HCT116 (cell line): ENCODE measurements around the gene NSF. TPM values are rescaled to one million over a fixed set of nuclear protein-coding genes. Genes with fewer than 3 reads are reported as not detected.
"Not testable (repeated sequence)": the region's sequence is repeated elsewhere in the genome, so short reads cannot be mapped to it uniquely, and the experiment has no call there.

Experiments used
- ATAC-seq: fragments of 200-7000 bp; cut with Tn5 transposase; 2 replicates; pipeline ENCODE4 v1.9.1; 2020; ENCODE audit warnings: mild to moderate bottlenecking, moderate library complexity
- BruUV-seq: library from RNA; stranded (reverse); fragments of 400-500 nt; replicated peaks from 2 replicates; lab custom pipeline; 2021; lab: Mats Ljungman, UMichigan
- CTCF ChIA-PET: fragments of 300-600 bp; sonication (Branson Sonifier 250); formaldehyde crosslinking; loops from one replicate; lab custom pipeline; 2021; ENCODE audit warnings: antibody characterized with exemption; lab: Charles Lee
- POLR2A ChIA-PET: fragments of 300-600, 350-600 bp; sonication (Branson Sonifier 250); formaldehyde crosslinking; loops from one replicate; lab custom pipeline; 2021; ENCODE audit warnings: antibody characterized with exemption; lab: Charles Lee
- RAD21 ChIA-PET, 2 experiments: fragments of 300-600 bp; sonication (Branson Sonifier 250); formaldehyde crosslinking; loops; one replicate each; lab custom pipeline; 2023; ENCODE audit warnings: low total read pairs in 2 of 2; ENCODE audit not compliant: uncharacterized antibody in 2 of 2, unreplicated experiment in 2 of 2, low non-redundant PET in 1 of 2; lab: Charles Lee
- DNase-seq: peaks from one replicate; pipeline ENCODE4 v3.0.0-alpha.2; 2010; ENCODE audit warnings: low read depth, low spot score
- H2AFZ ChIP-seq: fragments of 200-600 bp; shearing (Covaris generic), sonication (generic); 2 replicates; pipeline ENCODE4 v1.6.1; 2017; ENCODE audit warnings: low read depth, mixed run types, mixed read lengths, antibody characterized with exemption, low read length; ENCODE audit not compliant: poor library complexity, severe bottlenecking
- H3K27ac ChIP-seq: 2 replicates; pipeline ENCODE4 v1.5.1; 2012; ENCODE audit warnings: low read depth, low read length
- H3K27me3 ChIP-seq: fragments of 200-600 bp; sonication (generic); 2 replicates; pipeline ENCODE4 v1.6.1; 2016; ENCODE audit warnings: mixed run types, low read length, mixed read lengths; ENCODE audit not compliant: insufficient read depth
- H3K36me3 ChIP-seq, 2 experiments: fragments of 200-500 bp in 1 of 2; fragments of 200-600 bp in 1 of 2; sonication (Bioruptor generic) in 1 of 2; sonication (generic) in 1 of 2; 2 replicates each; pipeline versions ENCODE4 v1.5.1 to v1.6.1; 2014 to 2016; ENCODE audit warnings: low read length in 2 of 2, inconsistent platforms in 1 of 2, mixed read lengths in 1 of 2, mixed run types in 1 of 2; ENCODE audit not compliant: insufficient read depth in 2 of 2, control insufficient read depth in 1 of 2
- H3K4me1 ChIP-seq, 2 experiments: fragments of 200-600 bp in 1 of 2; sonication (generic) in 1 of 2; 2 replicates each; pipeline versions ENCODE4 v1.5.1 to v1.6.1; 2012 to 2017; ENCODE audit warnings: low read length in 2 of 2, inconsistent platforms in 1 of 2, mild to moderate bottlenecking in 1 of 2, mixed read lengths in 1 of 2, mixed run types in 1 of 2, moderate library complexity in 1 of 2; ENCODE audit not compliant: insufficient read depth in 2 of 2, control insufficient read depth in 1 of 2
- H3K4me2 ChIP-seq: fragments of 200-600 bp; sonication (generic); 2 replicates; pipeline ENCODE4 v1.6.1; 2017; ENCODE audit warnings: mixed run types, low read length, mixed read lengths
- H3K4me3 ChIP-seq, 2 experiments: fragments of 200-600 bp in 1 of 2; sonication (generic) in 1 of 2; replicated peaks in 1 of 2; 2 replicates each; pipeline ENCODE4 v1.5.1; 2011 to 2016; ENCODE audit warnings: low read length in 2 of 2, control low read depth in 1 of 2, low read depth in 1 of 2, mild to moderate bottlenecking in 1 of 2, mixed read lengths in 1 of 2, mixed run types in 1 of 2
- H3K79me2 ChIP-seq: fragments of 200-600 bp; sonication (generic); 2 replicates; pipeline ENCODE4 v1.6.1; 2017; ENCODE audit warnings: mild to moderate bottlenecking, mixed run types, low read length, moderate library complexity, mixed read lengths; ENCODE audit not compliant: insufficient read depth
- H3K9ac ChIP-seq: fragments of 200-600 bp; sonication (generic); 2 replicates; pipeline ENCODE4 v1.6.1; 2016; ENCODE audit warnings: low read length, mixed read lengths
- H3K9me2 ChIP-seq: fragments of 200-600 bp; sonication (generic), shearing (Covaris generic); 2 replicates; pipeline ENCODE4 v1.6.1; 2017; ENCODE audit warnings: mixed run types, mild to moderate bottlenecking, moderate library complexity; ENCODE audit not compliant: insufficient read depth
- H3K9me3 ChIP-seq, 2 experiments: fragments of 200-500 bp in 1 of 2; fragments of 200-600 bp in 1 of 2; sonication (Bioruptor generic) in 1 of 2; sonication (generic) in 1 of 2; 2 replicates each; pipeline ENCODE4 v1.6.1; 2014 to 2017; ENCODE audit warnings: low read length in 2 of 2, mixed read lengths in 2 of 2, inconsistent platforms in 1 of 2, low read depth in 1 of 2, mild to moderate bottlenecking in 1 of 2, mixed run types in 1 of 2, moderate library complexity in 1 of 2; ENCODE audit not compliant: control insufficient read depth in 1 of 2, insufficient read depth in 1 of 2
- H4K20me1 ChIP-seq: fragments of 200-600 bp; sonication (generic), shearing (Covaris generic); 2 replicates; pipeline ENCODE4 v1.6.1; 2017; ENCODE audit warnings: mixed run types, mild to moderate bottlenecking, moderate library complexity; ENCODE audit not compliant: insufficient read depth
- intact Hi-C: fragments of 100-400 bp; cut with micrococcal nuclease; formaldehyde crosslinking; loops from 2 replicates; pipeline ENCODE4 v1.10.0; 2022
- total RNA-seq: library from RNA; stranded (reverse); gene quantifications from one replicate; pipeline ENCODE4 v1.2.1, GENCODE V29; 2021; ENCODE audit not compliant: unreplicated experiment

NSF gene
- total RNA-seq, 1 experiment from 2014 or later = 61.1 TPM

DNA sequence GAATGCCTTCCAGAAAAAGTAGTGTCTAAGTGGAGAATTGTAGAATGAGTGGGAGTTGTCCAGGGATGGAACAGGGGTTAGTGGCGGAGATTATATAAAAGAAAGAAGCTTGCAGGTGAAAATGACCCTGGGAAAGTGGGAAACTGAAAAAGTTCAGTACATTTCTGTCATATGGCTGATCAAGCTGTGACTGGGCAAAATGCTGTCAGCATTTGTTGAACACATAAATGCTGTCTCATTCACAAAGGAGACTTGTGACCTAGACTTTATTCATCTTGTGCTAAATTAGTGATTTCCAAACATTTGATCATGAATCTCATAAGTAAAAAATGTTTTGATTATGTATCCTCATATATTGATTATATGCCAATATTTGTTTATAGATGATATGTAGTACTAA lies 28.5 kb downstream of the NSF start:
- H3K27me3 ChIP-seq, H4K20me1 ChIP-seq, H3K36me3 ChIP-seq, H2AFZ ChIP-seq, BruUV-seq, H3K9ac ChIP-seq, H3K4me2 ChIP-seq, H3K79me2 ChIP-seq, H3K9me3 ChIP-seq, H3K4me1 ChIP-seq, POLR2A ChIA-PET, intact Hi-C loops, ATAC-seq, CTCF ChIA-PET, H3K4me3 ChIP-seq, H3K9me2 ChIP-seq, DNase-seq, RAD21 ChIA-PET, H3K27ac ChIP-seq: not testable (repeated sequence)

DNA sequence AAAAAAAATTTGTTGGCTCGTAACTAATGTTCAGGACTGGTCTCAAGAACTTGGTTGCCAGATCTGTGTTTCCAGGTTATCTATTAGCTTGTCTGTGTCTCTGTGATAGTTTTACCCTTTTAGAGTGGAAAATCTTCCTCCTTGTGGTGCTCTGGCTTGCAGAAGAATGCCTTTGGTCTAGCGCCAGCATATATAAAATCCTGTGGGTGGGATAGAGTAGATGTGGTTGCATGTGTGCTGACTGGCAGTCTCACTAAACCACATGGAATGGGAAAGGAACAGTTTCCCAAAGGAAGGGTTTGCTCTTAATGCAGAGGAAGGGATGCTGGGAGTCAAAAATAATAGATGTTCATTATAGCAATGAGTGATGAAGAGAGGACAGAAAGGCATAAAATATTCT lies 33.3 kb downstream of the NSF start:
- H3K27me3 ChIP-seq, H3K9me3 ChIP-seq, ATAC-seq, intact Hi-C loops, H3K4me2 ChIP-seq, DNase-seq, CTCF ChIA-PET, RAD21 ChIA-PET, BruUV-seq, H3K4me1 ChIP-seq, H3K9me2 ChIP-seq, H3K27ac ChIP-seq, POLR2A ChIA-PET, H2AFZ ChIP-seq, H3K9ac ChIP-seq, H3K36me3 ChIP-seq, H3K4me3 ChIP-seq, H4K20me1 ChIP-seq, H3K79me2 ChIP-seq: not testable (repeated sequence)

DNA sequence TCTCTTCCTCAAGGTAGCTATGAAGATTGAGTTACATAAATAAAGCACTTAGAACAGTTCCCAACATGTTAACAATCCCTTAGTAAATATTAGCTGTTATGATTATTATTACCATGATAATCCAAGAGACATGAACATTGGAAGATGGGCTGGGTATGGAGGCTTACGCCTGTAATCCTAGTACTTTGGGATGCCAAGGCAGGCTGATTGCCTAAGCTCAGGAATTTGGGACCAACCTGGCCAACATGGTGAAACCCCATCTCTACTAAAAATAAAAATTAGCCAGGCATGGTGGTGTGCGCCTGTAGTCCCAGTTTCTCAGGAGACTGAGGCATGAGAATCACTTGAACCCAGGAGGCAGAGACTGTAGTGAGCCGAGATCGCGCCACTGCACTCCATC lies 34.3 kb downstream of the NSF start:
- not testable (repeated sequence) for ATAC-seq

DNA sequence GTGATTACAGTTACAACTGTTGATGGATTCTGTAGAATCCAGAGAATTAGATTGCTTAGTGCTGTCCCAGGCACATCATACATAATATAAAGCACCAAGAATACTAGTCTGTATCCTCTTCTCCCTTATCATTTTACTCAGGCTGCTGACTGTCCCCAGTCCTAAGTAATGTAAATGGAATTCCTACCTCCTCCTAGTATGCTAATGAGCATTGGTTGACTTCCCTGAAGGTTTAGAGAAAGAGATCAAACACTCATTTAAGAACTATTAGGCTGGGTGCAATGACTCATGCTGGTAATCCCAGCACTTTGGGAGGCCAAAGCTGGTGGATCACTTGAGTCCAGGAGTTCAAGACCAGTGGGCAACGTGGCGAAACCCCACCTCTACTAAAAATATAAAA lies 37.0 kb downstream of the NSF start:
- RAD21 ChIA-PET, intact Hi-C loops, H3K9me2 ChIP-seq, DNase-seq, H4K20me1 ChIP-seq, H3K9me3 ChIP-seq, H3K27me3 ChIP-seq, H3K36me3 ChIP-seq, CTCF ChIA-PET, H3K4me1 ChIP-seq, H3K4me3 ChIP-seq, H3K79me2 ChIP-seq, BruUV-seq, H3K27ac ChIP-seq, H3K4me2 ChIP-seq, H2AFZ ChIP-seq, H3K9ac ChIP-seq, POLR2A ChIA-PET: not testable (repeated sequence)
- peak; percentile 20; the same call in 1 of the 2 replicates for ATAC-seq

More for the DNA sequence above, 34.3 kb downstream of the NSF start:
- H3K9me2 ChIP-seq, H4K20me1 ChIP-seq, H3K4me2 ChIP-seq, RAD21 ChIA-PET, DNase-seq, BruUV-seq, H3K27ac ChIP-seq, H3K4me3 ChIP-seq, POLR2A ChIA-PET, H2AFZ ChIP-seq, H3K4me1 ChIP-seq, CTCF ChIA-PET, H3K79me2 ChIP-seq, H3K27me3 ChIP-seq, H3K9me3 ChIP-seq, H3K36me3 ChIP-seq, H3K9ac ChIP-seq, intact Hi-C loops: not testable (repeated sequence)
